GM21515 (cell line): ENCODE results near the gene TPST2.

Experiments used
- ATAC-seq: cut with Tn5 transposase; IDR thresholded peaks from one replicate; pipeline ENCODE4 v1.9.1; 2021; ENCODE audit not compliant: unreplicated experiment

TPST2 gene

DNA sequence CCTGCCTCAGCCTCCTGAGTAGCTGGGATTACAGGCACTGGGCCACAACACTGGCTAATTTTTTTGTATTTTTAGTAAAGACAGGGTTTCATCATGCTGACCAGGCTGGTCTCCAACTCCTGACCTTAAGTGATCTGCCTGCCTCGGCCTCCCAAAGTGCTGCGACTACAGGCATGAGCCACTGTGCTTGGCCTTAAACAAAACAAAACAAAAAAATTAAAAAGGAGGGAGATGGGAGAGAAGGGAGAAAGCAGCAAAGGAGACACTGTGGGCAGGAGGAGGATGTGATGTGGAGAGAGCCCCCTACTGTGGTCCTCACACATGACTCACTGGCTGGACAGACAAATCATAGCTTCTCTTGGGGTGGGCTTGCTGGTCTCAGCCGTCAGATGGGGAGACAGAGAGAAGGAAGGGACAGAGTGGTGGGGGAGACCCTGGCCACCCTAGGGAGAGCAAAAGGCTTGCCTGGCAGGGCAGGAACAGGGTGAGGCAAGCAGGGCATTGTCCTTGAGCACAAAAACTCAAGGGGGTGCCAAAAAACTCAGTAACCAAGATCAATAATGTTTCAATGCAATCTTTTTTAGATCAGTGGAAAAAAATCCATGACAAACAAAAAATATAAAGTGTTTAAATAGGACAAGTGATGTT lies 31.6 kb downstream of the TPST2 start:
- ATAC-seq: no peak

DNA sequence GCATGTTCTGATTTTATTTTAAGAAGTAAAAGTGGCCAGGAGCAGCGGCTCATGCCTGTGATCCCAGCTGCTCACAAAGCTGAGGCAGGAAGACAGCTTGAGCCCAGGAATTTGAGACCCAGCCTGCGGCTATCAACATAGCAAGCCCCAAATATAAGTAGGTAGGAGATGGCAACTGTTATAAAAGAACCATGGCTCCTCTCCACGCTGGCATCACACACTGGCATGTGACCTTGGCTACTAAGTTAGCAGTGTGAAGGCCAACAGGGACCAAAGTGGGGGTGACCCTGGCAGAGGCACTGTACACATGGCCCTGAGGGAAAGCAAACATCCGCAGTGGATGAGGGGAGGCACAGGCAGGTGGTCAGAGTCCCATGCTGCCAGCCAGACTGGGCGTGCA lies 33.0 kb downstream of the TPST2 start:
- no peak for ATAC-seq

DNA sequence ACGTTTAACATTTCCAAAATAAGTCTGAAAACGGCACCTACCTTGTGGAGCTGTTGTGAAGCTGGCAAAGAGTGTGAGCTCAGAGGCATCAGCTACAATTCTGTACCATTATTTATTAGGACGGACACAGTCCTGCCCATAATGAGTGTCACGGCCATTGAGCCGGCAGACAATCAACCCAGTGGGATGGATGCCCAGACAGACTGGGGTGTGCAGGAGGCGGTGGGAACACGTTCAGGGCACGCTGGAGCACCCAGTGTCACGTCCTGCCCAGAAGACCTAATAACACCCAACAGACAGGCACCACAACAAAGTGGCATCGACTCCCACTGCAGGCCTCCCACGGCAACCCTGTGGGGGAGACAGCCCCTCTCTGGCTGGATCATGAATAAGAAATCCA lies 34.5 kb downstream of the TPST2 start:
- ATAC-seq: no peak

DNA sequence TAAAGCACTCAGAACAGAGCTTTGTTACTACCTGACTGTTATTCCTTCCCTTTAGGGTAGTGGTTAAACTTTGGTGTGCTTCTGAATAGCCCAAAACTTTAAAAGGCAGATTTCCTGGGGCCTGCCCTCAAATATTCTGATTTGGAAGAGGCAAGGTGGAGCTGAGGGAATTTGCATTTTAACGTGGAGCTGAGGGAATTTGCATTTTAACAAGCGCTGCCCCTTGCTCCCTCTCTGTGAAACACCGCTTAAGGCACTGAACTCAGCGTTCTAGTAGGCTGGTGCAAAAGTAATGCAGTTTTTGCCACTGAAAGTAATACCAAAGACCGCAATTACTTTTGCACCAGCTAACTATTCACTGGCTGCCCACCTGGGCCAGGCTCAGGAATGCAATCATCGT lies 35.0 kb downstream of the TPST2 start:
- no peak for ATAC-seq

- ATAC-seq: no peak
These were observed 36.7 kb downstream of the TPST2 start for GRCh38 chr22:26553056-26553752.

DNA sequence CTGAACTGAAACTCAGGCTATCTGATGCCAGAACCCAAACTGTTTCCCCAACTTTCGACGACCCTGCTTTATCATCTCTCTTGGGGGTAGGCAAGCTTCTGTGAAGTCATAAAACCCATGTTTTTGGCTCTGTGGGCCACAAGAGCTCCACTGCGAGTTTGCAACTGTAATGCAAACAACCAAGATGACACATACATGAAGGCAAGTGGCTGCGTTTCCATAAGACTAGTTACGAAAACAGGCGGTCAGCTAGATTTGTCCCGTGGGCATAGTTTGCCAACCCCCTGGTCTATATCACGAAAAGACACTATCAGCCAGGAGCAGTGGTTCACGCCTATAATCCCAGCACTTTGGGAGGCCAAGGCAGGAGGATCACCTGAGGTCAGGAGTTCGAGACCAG lies 37.5 kb downstream of the TPST2 start:
- no peak for ATAC-seq

- ATAC-seq: no peak
These were observed 38.4 kb downstream of the TPST2 start for GRCh38 chr22:26551568-26551967.

DNA sequence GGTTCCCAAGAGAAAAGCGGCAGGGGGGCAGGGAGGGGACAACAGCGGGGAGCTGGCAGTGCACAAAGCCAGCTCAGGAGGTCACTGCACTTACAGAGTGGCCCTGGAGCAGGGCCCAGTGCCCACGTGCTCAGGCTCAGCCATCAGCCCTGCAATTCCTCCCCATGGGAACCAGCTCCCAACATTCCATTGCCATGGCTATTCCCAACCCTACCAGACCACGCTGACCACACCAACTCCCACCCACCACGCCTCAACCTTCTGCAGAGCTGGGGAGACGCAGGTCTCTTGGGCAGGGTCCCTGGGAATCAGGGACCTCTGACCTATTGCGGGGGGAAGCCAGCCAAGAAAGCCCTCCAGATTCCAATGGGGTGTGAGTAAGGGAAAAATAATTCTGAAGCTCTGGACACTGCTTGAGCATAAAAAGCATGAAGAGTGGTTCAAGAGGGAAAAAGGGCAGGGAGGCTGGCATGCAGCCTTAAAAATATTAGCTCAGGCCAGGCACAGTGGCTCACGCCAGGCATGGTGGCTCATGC lies 39.4 kb downstream of the TPST2 start:
- ATAC-seq: no peak

DNA sequence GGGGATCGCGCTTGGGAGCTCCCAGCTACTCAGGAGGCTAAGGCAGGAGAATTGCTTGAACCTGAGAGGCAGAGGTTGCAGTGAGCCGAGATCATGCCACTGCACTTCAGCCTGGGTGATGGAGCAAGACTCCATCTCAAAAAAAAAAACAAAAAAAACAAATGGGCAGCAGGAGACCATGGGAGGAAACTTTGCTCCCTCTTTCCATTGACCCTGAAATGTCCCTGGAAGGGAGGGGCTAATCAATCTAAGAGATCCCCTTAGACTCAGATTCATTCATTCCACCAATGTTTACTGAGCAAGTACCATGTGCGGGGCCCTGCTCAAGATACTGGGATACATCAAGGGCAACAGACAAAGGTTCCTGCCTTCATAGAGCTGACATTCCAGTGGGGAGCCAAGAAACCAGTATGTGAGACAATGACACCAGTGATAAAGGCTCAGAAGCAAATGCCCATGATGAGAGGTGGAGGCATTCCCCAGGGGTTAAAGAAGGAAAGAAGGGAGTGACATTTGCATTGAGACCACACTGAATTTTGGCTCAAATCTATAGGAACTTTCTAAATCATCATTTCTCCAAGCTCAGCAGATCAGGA lies 39.9 kb downstream of the TPST2 start:
- no peak for ATAC-seq

DNA sequence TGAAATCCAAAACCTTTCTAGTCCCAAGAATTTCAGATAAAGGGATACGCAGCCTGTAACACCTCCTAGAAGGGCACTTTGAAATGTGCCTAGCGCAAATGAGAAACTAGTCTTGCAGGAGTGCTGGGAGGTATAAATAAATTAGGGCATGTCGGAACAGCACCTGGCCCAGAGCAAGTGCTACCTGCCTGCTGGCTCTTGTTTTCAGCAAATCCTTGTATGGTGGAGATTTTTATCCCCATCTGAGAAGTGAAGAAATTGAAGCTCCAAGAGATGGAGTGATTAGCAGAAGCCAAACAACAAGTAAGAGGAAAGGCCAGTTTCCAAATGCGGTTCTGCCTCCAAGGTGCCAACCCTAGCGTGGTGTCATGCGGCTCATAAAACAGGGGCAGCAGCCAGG lies 40.9 kb downstream of the TPST2 start:
- no peak for ATAC-seq

DNA sequence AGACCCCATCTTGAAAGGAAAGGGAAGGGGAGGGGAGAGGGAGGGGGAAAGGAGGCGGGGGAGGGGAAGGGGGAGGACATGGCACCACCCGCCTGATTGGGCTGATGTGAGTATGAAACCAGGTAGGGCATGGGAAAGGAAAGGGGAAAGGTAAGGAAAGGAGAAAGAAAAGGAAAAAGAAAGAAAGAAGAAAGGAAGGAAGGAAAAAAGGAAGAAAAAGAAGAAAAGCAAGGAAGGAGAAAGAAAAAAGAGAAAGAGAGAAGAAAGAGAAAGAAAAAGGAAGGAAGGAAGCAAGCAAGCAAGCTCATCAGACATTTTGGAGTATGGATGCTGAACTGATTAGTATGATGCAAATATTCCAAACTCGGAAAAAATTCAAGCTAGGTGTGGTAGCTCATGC lies 41.6 kb downstream of the TPST2 start:
- ATAC-seq: no peak

DNA sequence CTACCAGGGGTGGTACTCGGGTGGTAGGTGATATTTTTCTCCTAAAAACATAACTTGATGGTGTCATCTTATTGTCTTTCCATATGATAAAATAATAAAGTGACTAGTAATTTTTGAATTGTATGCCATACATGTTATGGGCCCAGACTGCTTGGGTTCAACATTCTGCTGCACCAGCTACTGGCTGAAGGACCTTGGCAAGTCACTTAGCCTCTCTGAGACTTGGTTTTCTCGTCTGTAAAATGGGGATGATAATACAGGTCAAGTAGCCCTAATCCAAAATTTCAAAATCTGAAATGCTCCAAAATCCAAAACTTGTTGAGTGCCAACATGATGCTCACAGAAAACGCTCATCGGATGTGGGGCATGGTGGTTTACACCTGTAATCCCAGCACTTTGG lies 42.1 kb downstream of the TPST2 start:
- ATAC-seq: no peak

- ATAC-seq: no peak
These were observed 42.5 kb downstream of the TPST2 start for GRCh38 chr22:26547426-26547825.

GRCh38 chr22:26546282-26546681 lies 43.6 kb downstream of the TPST2 start:
- no peak for ATAC-seq

DNA sequence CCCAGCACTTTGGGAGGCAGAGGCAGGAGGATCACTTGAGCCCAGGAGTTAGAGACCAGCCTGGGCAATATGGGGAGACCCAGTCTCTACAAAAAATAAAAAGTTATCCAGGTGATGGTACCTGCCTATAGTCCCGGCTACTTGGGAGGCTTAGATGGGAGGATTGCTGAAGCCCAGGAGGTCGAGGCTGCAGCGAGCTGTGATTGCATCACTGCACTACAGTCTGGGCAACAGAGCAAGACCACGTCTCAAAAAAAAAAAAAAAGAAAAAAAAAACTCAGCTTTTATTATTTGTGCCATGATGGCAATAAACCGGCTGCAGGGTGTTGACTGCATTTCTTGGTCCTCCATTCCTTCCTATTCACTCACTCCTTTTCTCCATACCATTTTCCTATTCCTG lies 44.1 kb downstream of the TPST2 start:
- ATAC-seq: no peak

GRCh38 chr22:26545385-26545784 lies 44.5 kb downstream of the TPST2 start:
- no peak for ATAC-seq

GRCh38 chr22:26544489-26544888 lies 45.4 kb downstream of the TPST2 start:
- no peak for ATAC-seq

DNA sequence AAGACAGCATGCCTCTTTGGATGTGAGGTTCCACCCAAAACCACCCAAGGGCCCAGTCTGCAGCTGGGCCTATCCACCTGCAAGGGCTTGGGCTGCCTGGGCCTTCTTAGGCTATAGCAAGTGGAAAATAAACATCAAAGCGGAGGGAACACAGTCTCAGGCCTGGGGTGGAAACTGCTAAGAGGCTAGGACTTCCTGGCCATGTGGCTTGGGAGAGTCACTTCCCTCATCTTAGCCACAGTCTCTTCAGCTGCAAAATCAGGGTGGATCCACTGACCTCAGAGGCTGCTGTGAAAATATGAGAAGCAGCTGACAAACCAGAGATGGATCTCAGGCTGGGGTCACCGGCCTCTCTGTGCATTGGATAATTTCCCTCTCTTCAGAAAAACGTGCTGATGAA lies 47.1 kb downstream of the TPST2 start:
- no peak for ATAC-seq

DNA sequence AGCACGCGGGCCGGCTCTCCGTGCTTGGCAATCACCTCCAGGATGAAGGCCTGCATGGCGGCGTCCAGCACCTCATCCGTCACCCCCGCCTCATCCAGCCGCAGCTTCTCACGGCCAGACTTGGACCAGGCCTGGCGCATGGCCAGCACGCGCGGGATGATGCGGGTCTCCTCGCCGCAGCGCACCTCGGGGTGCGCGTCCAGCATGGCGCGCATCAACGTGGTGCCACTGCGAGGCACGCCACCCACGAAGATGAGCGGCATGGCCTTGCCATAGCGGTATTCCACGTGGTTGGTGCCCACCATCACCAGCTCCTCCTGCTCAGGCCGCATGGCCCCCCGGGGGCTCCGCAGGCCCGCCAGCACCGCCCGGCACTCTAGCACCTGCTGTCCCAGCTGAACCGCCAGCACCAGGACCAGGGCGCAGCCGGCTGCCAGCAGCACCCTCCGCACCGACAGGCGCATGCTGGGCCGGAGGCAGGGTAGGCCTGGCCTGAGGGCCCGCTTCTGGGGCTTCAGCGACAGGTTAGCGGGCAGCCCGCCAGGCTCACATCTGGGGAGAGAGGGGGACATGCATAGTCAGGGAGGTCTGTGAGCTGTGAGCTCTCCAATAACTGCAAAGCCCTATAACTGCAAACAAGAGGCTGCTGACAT lies 48.6 kb downstream of the TPST2 start:
- no peak for ATAC-seq

DNA sequence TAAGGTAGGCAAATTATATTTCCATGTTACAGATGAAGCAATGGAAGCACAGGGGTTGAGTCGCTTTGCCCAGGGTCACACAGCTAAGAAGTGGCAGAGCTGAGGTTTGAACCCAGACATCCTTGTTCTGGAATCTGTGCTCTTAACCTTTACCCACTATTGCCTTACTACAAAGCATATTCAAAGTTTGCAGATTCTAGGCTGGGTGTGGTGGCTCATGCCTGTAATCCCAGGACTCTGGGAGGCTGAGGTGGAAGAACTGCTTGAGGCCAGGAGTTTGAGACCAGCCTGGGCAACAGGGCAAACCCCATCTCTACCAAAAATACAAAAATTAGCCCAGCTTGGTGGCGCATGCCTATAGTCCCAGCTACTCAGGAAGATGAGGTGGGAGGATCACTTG lies 49.8 kb downstream of the TPST2 start:
- ATAC-seq: no peak

DNA sequence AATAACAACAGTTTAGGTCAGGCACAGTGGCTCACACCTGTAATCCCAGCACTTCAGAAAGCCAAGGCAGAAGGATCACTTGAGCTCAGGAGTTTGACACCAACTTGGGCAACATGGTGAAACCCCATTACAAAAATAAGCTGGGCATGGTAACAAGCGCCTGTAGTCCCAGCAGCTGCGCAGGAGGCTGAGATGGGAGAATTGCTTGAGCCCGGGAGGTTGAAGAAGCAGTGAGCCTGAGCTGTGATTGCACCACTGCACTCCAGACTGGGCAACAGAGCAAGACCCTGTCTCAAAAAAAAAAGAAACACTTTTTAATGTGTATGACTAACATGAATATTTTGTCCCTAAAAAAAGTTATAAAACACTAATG lies 53.2 kb downstream of the TPST2 start:
- no peak for ATAC-seq
